HL-60 (cell line): ENCODE measurements around the gene IGSF1.

ENCODE experiments used
- DNase-seq, 2 experiments: peaks; one replicate each; pipeline ENCODE4 v3.0.0-alpha.2; 2010 to 2020; ENCODE audit warnings: low read depth in 1 of 2, low spot score in 1 of 2
- H3K27ac ChIP-seq: fragments of 250-450 bp; sonication (Bioruptor Pico); replicated peaks from 2 replicates; pipeline ENCODE4 v1.5.1; 2020; ENCODE audit warnings: mild to moderate bottlenecking, moderate library complexity
- H3K27me3 ChIP-seq: fragments of 250-450 bp; sonication (Bioruptor Pico); 2 replicates; pipeline ENCODE4 v1.5.1; 2021; ENCODE audit warnings: mild to moderate bottlenecking, moderate library complexity; ENCODE audit not compliant: insufficient read depth, poor library complexity, severe bottlenecking
- H3K4me3 ChIP-seq: replicated peaks from 2 replicates; pipeline ENCODE4 v1.5.1; 2011; ENCODE audit warnings: mild to moderate bottlenecking, control low read depth, low read length; ENCODE audit not compliant: insufficient read depth
- GABPA ChIP-seq: IDR thresholded peaks from 2 replicates; pipeline ENCODE4 v1.6.1; 2012; ENCODE audit warnings: low read depth
- POLR2AphosphoS5 ChIP-seq: IDR thresholded peaks from 2 replicates; pipeline ENCODE4 v1.6.1; 2012; ENCODE audit warnings: low read depth
- SPI1 ChIP-seq: IDR thresholded peaks from 2 replicates; pipeline ENCODE4 v1.6.1; 2012; ENCODE audit warnings: low read depth, mild to moderate bottlenecking, borderline replicate concordance
- TF ChIP-seq, protein P1 (sequence below): IDR thresholded peaks from 2 replicates; pipeline ENCODE4 v1.6.1; 2012; ENCODE audit warnings: low read depth; ENCODE audit not compliant: insufficient replicate concordance
- TF ChIP-seq, protein P2 (sequence below): IDR thresholded peaks from one replicate; pipeline ENCODE4 v1.5.1; 2011; ENCODE audit warnings: low read length, control low read depth, inconsistent platforms; ENCODE audit not compliant: insufficient read depth

Gene IGSF1

DNA sequence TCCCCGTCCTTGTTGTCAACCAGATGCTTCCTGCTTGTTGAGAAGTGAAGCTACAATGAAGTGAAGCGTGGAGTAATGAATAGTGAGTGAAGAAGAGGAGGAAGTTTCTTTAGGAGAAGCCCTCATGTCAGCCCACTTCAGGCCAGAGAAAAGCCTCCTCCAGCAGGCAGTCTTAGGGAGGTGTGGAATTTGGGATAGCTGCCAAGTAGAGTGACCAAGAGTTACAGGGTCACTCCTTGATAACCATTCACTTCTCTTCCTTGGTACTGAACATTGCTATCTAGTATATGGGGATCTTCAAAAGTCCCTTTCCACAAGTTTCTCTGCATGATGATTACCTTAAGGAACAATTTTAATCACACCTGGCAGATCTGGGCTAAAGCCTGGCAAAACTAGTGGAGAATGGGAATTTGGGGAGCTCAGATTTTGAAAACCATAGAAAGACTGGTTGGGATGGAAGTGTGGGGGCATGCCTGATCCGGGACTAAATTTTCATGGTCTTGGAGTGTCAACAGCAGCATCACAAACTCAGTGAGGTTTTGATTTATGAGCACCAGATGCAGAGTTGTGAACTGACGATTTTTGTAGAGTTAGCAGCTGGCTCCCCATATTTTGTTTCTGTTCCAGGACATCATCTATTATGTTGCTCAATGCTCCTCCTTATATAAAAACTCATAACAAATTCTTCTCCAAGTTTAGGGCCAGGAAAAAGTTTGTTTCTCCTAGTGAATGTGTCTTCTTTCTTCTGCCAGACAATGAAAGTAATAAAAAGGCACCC is 53.1 kb downstream of the IGSF1 start:
- no peak overlapping the region for H3K27ac ChIP-seq
- no peak overlapping the region for H3K4me3 ChIP-seq
- TF ChIP-seq, protein P1, sequence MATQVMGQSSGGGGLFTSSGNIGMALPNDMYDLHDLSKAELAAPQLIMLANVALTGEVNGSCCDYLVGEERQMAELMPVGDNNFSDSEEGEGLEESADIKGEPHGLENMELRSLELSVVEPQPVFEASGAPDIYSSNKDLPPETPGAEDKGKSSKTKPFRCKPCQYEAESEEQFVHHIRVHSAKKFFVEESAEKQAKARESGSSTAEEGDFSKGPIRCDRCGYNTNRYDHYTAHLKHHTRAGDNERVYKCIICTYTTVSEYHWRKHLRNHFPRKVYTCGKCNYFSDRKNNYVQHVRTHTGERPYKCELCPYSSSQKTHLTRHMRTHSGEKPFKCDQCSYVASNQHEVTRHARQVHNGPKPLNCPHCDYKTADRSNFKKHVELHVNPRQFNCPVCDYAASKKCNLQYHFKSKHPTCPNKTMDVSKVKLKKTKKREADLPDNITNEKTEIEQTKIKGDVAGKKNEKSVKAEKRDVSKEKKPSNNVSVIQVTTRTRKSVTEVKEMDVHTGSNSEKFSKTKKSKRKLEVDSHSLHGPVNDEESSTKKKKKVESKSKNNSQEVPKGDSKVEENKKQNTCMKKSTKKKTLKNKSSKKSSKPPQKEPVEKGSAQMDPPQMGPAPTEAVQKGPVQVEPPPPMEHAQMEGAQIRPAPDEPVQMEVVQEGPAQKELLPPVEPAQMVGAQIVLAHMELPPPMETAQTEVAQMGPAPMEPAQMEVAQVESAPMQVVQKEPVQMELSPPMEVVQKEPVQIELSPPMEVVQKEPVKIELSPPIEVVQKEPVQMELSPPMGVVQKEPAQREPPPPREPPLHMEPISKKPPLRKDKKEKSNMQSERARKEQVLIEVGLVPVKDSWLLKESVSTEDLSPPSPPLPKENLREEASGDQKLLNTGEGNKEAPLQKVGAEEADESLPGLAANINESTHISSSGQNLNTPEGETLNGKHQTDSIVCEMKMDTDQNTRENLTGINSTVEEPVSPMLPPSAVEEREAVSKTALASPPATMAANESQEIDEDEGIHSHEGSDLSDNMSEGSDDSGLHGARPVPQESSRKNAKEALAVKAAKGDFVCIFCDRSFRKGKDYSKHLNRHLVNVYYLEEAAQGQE: no peak
- no peak for TF ChIP-seq POLR2AphosphoS5
- no peak for TF ChIP-seq SPI1
- TF ChIP-seq, protein P2, sequence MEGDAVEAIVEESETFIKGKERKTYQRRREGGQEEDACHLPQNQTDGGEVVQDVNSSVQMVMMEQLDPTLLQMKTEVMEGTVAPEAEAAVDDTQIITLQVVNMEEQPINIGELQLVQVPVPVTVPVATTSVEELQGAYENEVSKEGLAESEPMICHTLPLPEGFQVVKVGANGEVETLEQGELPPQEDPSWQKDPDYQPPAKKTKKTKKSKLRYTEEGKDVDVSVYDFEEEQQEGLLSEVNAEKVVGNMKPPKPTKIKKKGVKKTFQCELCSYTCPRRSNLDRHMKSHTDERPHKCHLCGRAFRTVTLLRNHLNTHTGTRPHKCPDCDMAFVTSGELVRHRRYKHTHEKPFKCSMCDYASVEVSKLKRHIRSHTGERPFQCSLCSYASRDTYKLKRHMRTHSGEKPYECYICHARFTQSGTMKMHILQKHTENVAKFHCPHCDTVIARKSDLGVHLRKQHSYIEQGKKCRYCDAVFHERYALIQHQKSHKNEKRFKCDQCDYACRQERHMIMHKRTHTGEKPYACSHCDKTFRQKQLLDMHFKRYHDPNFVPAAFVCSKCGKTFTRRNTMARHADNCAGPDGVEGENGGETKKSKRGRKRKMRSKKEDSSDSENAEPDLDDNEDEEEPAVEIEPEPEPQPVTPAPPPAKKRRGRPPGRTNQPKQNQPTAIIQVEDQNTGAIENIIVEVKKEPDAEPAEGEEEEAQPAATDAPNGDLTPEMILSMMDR: no peak
- TF ChIP-seq GABPA: no peak
- no peaks in the 10 kb centered on the region for H3K27me3 ChIP-seq
- DNase-seq: no peak

DNA sequence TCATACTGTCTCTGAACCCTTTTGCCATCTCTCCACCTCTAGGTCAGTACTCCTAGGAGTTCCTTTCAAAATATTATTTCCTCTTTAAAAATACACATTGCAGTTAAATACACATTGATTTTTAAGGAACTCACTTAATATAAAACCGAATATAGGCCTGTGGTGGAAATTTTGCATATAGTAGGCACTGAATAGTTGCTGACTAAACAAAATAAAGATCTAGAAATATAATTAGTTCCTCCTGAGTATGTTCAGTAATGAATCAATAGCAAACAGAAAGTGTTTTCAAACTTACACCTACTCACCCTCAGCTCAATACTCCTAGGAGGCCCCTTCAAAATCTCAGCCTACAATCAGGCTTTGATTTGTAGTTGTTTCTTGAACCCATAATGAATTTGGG is 61.5 kb downstream of the IGSF1 start:
- no peak overlapping the region for H3K27ac ChIP-seq
- H3K4me3 ChIP-seq: no peak overlapping the region
- TF ChIP-seq SPI1: no peak
- TF ChIP-seq, protein P1: no peak
- no peak for TF ChIP-seq GABPA
- TF ChIP-seq, protein P2: no peak
- no peak for TF ChIP-seq POLR2AphosphoS5
- peaks cover 2% of the 10 kb centered on the region for H3K27me3 ChIP-seq
- DNase-seq: no peak

DNA sequence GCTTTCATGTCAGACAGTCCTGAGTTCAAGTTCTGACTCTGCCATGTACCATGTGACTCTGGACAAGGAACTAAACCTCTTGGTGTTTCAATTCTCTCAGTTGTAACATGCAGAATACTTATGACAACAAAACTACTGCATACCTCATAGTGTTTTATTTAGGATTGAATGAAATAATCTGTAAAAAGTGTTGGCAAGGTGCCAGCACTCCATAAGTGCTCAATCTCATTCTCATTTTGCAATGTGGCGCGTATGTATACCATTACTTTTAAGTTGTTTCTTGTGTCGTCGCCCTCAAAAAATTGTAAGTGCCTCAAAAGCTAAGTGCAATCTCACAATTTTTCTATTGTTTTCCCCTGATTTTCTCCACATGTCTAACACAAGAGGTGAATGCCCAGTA is 62.5 kb downstream of the IGSF1 start:
- no peak for DNase-seq
- H3K4me3 ChIP-seq: no peak overlapping the region

More for the DNA sequence above, 62.5 kb downstream of the IGSF1 start:
- TF ChIP-seq GABPA (no peak), SPI1 (no peak), POLR2AphosphoS5 (no peak)
- TF ChIP-seq, protein P2: no peak
- TF ChIP-seq, protein P1: no peak
- peaks cover 2% of the 10 kb centered on the region for H3K27me3 ChIP-seq
- H3K27ac ChIP-seq: no peak overlapping the region
